ENCODE results near the gene ZNF287.

The ZNF287 gene

GRCh38 chr17:16515933-16516332 is 53.1 kb downstream of the ZNF287 start:
- no peak for DNase-seq

GRCh38 chr17:16513873-16514272 is 55.1 kb downstream of the ZNF287 start:
- DNase-seq, result no peak

- no peak for DNase-seq
Observed at GRCh38 chr17:16512011-16512410, 57.0 kb downstream of the ZNF287 start.

GRCh38 chr17:16511593-16511992 is 57.4 kb downstream of the ZNF287 start:
- no peak for DNase-seq

- DNase-seq, result no peak
Observed at GRCh38 chr17:16507918-16508533, 61.0 kb downstream of the ZNF287 start.

- no peak for DNase-seq
Observed at GRCh38 chr17:16506188-16506587, 62.8 kb downstream of the ZNF287 start.

GRCh38 chr17:16504984-16505383 is 64.0 kb downstream of the ZNF287 start:
- DNase-seq, result no peak
